ENCODE results near the gene INF2.

Gene INF2

GRCh38 chr14:104767634-104767918, 78.2 kb downstream of the INF2 start:
- no peak overlapping the region for H3K27ac ChIP-seq
- DNase-seq: no peak
- H3K36me3 ChIP-seq (replicated peaks): peaks cover 18% of the 10 kb centered on the region
- in situ Hi-C loops (cut with HindIII; ENCODE audit: low pct_ligation_motif_present, low sequenced_read_pairs): no loop called here
- H3K4me3 ChIP-seq (ENCODE audit: low read depth, low read length): no peak overlapping the region
- no peaks in the 10 kb centered on the region for H3K27me3 ChIP-seq (replicated peaks)
- TF ChIP-seq CTCF (IDR thresholded peaks at IDR 0.05; ENCODE audit: low read depth, low read length, missing control alignments): no peak

- Histone ChIP-seq H3K27ac (no peak overlapping the region), H3K36me3 (replicated peaks) (peaks cover 27% of the 10 kb centered on the region), H3K4me3 (ENCODE audit: low read depth, low read length) (no peak overlapping the region), H3K27me3 (replicated peaks) (no peaks in the 10 kb centered on the region)
- in situ Hi-C loops (cut with HindIII; ENCODE audit: low pct_ligation_motif_present, low sequenced_read_pairs): no loop called here
- peak; percentile 69 for DNase-seq
- peak; percentile 91 for TF ChIP-seq CTCF (IDR thresholded peaks at IDR 0.05; ENCODE audit: low read depth, low read length, missing control alignments)
These were observed 79.3 kb downstream of the INF2 start for GRCh38 chr14:104768437-104769323.

GRCh38 chr14:104769324-104770071, 80.1 kb downstream of the INF2 start:
- Histone ChIP-seq H3K27me3 (replicated peaks) (no peaks in the 10 kb centered on the region), H3K27ac (no peak overlapping the region), H3K36me3 (replicated peaks) (peaks cover 27% of the 10 kb centered on the region), H3K4me3 (ENCODE audit: low read depth, low read length) (no peak overlapping the region)
- no peak for TF ChIP-seq CTCF (IDR thresholded peaks at IDR 0.05; ENCODE audit: low read depth, low read length, missing control alignments)
- DNase-seq: no peak
- in situ Hi-C loops (cut with HindIII; ENCODE audit: low pct_ligation_motif_present, low sequenced_read_pairs): no loop called here

GRCh38 chr14:104770072-104770579, 80.7 kb downstream of the INF2 start:
- Histone ChIP-seq H3K36me3 (replicated peaks) (peaks cover 29% of the 10 kb centered on the region), H3K4me3 (ENCODE audit: low read depth, low read length) (no peak overlapping the region), H3K27ac (no peak overlapping the region), H3K27me3 (replicated peaks) (no peaks in the 10 kb centered on the region)
- DNase-seq: no peak
- TF ChIP-seq CTCF (IDR thresholded peaks at IDR 0.05; ENCODE audit: low read depth, low read length, missing control alignments): no peak
- in situ Hi-C loops (cut with HindIII; ENCODE audit: low pct_ligation_motif_present, low sequenced_read_pairs): no loop called here

- peak; percentile 80 for TF ChIP-seq CTCF (IDR thresholded peaks at IDR 0.05; ENCODE audit: low read depth, low read length, missing control alignments)
- H3K36me3 ChIP-seq (replicated peaks): peaks cover 36% of the 10 kb centered on the region
- H3K27ac ChIP-seq: no peak overlapping the region
- H3K4me3 ChIP-seq (ENCODE audit: low read depth, low read length): no peak overlapping the region
- DNase-seq: no peak
- no peaks in the 10 kb centered on the region for H3K27me3 ChIP-seq (replicated peaks)
- in situ Hi-C loops (cut with HindIII; ENCODE audit: low pct_ligation_motif_present, low sequenced_read_pairs): no loop called here
These were observed 81.4 kb downstream of the INF2 start for GRCh38 chr14:104770851-104771272.
